Prostate gland (tissue), 2 donors: ENCODE results near the gene LGR6. TPM values are rescaled to one million over a fixed set of nuclear protein-coding genes. Genes with fewer than 3 reads are reported as not detected.

Experiments
- DNase-seq: peaks from one replicate; pipeline ENCODE4 v3.0.0-alpha.2; 2019; ENCODE audit warnings: low spot score
- H3K27ac ChIP-seq, 2 donors: fragments of 200-600 bp; sonication (generic); 2 replicates each; pipeline ENCODE4 v1.5.1; 2017 to 2019
- H3K27me3 ChIP-seq: fragments of 200-600 bp; sonication (generic); replicated peaks from 2 replicates; pipeline ENCODE4 v1.5.1; 2019; ENCODE audit not compliant: insufficient read depth
- H3K36me3 ChIP-seq, 2 donors: fragments of 200-600 bp; sonication (generic); 1 replicate in 1 of 2; 2 replicates in 1 of 2; pipeline versions ENCODE4 v1.5.1 to v1.8.1; 2017 to 2019
- H3K4me1 ChIP-seq: fragments of 200-600 bp; sonication (generic); replicated peaks from 2 replicates; pipeline ENCODE4 v1.5.1; 2019
- H3K4me3 ChIP-seq, 2 donors: fragments of 200-600 bp; sonication (generic); 2 replicates each; pipeline ENCODE4 v1.5.1; 2017 to 2019
- H3K9me3 ChIP-seq: fragments of 200-600 bp; sonication (generic); 2 replicates; pipeline ENCODE4 v1.5.1; 2017
- CTCF ChIP-seq, 4 experiments: fragments of 200-600 bp in 2 of 4; fragments of 450-650 bp in 2 of 4; sonication (generic) in 2 of 4; IDR thresholded peaks; 1 replicate in 3 of 4; 2 replicates in 1 of 4; pipeline ENCODE4 v1.5.1; 2016 to 2019; ENCODE audit warnings: antibody characterized with exemption in 4 of 4, mild to moderate bottlenecking in 2 of 4, moderate library complexity in 2 of 4
- POLR2A ChIP-seq: fragments of 450-650 bp; IDR thresholded peaks from one replicate; pipeline ENCODE4 v1.6.1; 2016; ENCODE audit warnings: antibody characterized with exemption, mild to moderate bottlenecking
- POLR2AphosphoS5 ChIP-seq: sonication (generic); formaldehyde crosslinking; IDR thresholded peaks from one replicate; pipeline ENCODE4 v1.6.1; 2017; ENCODE audit warnings: antibody characterized with exemption
- WGBS: methylation state at CpG from one replicate; pipeline ENCODE4 v1.1.5; 2018; 5-methylcytosine and 5-hydroxymethylcytosine counted together
- intact Hi-C: fragments of 100-400 bp; cut with DNase I; formaldehyde crosslinking; loops from one replicate; pipeline ENCODE4 v1.14.2; 2022
- total RNA-seq, 2 donors: library from RNA; depleted of rRNA; stranded (reverse); fragments of >200 nt; gene quantifications; one replicate each; pipeline ENCODE4 v1.1.0, GENCODE V29; 2016

The LGR6 gene
- total RNA-seq, 2 donors from 2014 or later = 8.0 to 25.6 TPM

GRCh38 chr1:202263628-202264027 is 70.0 kb downstream of the LGR6 start:
- intact Hi-C loops = no loop called here
- no peaks in the 10 kb centered on the region for H3K4me1 ChIP-seq
- WGBS = 67% methylated on average over 2 of the region's 2 CpGs
- DNase-seq = no peak
- no peaks in the 10 kb centered on the region for H3K27me3 ChIP-seq
- no peaks in the 10 kb centered on the region for H3K36me3 ChIP-seq
- TF ChIP-seq POLR2A (no peak), CTCF (IDR thresholded peaks at IDR 0.05) (no peak), POLR2AphosphoS5 (no peak)
- no peak overlapping the region for H3K27ac ChIP-seq
- H3K9me3 ChIP-seq = no peaks in the 10 kb centered on the region
- H3K4me3 ChIP-seq = no peak overlapping the region

DNA sequence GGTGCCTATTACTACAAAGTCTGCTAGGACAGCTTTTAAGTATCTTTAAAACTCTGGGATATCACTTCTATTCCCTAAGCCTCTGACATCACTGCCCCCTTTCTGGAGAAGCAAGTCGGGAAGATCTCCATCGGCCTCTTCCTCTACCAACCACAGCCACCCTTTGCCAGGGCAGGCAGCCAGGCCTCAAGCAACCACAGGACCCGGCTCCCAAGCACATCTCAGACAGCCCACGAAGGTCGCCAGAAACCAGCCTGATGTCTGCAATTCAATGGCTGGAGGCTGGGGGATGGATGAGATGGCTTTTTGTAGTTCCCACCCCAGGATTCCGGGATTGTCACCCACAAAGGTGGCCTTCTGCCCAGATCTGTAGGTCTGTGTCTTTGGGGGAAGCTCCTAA is 70.7 kb downstream of the LGR6 start:
- Histone ChIP-seq H3K27ac (no peak overlapping the region), H3K36me3 (no peaks in the 10 kb centered on the region), H3K27me3 (no peaks in the 10 kb centered on the region), H3K4me1 (no peaks in the 10 kb centered on the region), H3K4me3 (no peak overlapping the region), H3K9me3 (no peaks in the 10 kb centered on the region)
- TF ChIP-seq CTCF (IDR thresholded peaks at IDR 0.05) (no peak), POLR2A (no peak), POLR2AphosphoS5 (no peak)
- DNase-seq = no peak
- 53% methylated on average over 6 of the region's 6 CpGs for WGBS
- intact Hi-C loops = no loop called here

DNA sequence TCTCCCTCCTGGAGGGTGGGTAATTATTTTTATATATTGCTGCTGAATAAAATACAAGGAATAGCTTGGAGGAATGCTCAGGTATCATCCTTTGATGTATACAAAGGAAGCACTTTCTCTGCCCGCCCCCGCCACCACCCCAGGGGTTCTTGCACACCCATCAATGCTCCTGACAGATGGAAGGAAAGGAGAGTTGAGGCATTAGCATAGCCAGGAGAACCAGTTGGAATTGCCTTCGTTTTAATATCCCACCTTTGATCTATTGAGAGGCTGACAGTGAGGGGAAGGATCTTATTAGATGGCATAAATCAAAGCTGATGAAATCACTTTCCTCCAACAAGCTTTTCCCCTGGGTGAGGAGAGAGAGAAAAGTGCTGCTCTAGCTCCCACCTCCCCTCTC is 71.1 kb downstream of the LGR6 start:
- Histone ChIP-seq H3K27me3 (no peaks in the 10 kb centered on the region), H3K4me3 (no peak overlapping the region), H3K4me1 (no peaks in the 10 kb centered on the region), H3K27ac (no peak overlapping the region), H3K36me3 (no peaks in the 10 kb centered on the region), H3K9me3 (no peaks in the 10 kb centered on the region)
- no peak for DNase-seq
- WGBS = 63% methylated on average over 3 of the region's 3 CpGs
- TF ChIP-seq POLR2AphosphoS5 (no peak), POLR2A (no peak), CTCF (IDR thresholded peaks at IDR 0.05) (no peak)
- intact Hi-C loops = no loop called here

DNA sequence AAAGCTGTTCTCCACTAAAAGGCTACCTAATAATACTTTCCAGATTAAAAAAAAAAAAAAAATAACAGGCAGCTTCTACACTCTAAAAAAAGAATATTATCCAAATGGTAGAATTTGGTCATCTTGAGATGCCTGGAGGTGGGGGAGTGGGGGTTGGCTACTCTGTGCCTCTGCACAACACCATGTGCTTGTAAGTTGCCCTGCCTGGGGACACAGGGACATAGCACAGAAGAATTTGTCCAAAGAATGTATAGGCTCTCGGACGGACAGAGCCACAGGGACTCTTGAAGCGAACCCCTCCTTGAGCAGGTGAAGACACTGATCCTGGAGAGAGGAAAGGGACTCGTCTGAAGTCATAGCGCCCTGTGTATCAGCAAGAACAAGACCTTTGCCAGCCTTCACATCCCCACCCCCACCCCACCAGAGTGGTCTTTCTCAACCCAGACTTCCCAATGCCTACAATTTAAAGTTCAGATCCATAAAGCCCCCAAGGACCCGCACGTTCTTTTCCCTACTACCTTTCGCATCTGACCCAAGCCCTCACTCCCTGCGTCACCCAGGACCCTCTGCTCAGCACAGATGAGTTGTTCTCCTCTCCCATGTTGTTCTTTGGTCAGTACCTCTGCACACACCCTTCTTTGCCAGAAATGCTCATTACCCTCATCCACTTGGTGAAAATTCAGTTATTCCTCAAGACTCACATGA is 72.6 kb downstream of the LGR6 start:
- DNase-seq = no peak
- H3K9me3 ChIP-seq = no peaks in the 10 kb centered on the region
- intact Hi-C loops = no loop called here
- no peak overlapping the region for H3K27ac ChIP-seq
- no peaks in the 10 kb centered on the region for H3K27me3 ChIP-seq
- H3K4me3 ChIP-seq = no peak overlapping the region
- 95% methylated on average over 9 of the region's 9 CpGs for WGBS
- H3K4me1 ChIP-seq = no peaks in the 10 kb centered on the region
- no peaks in the 10 kb centered on the region for H3K36me3 ChIP-seq
- TF ChIP-seq POLR2A = no peak
- no peak for TF ChIP-seq CTCF (IDR thresholded peaks at IDR 0.05)
- no peak for TF ChIP-seq POLR2AphosphoS5

GRCh38 chr1:202268032-202268431 is 74.4 kb downstream of the LGR6 start:
- TF ChIP-seq POLR2AphosphoS5 = no peak
- no peak for TF ChIP-seq POLR2A
- TF ChIP-seq CTCF (IDR thresholded peaks at IDR 0.05) = no peak
- intact Hi-C loops = no loop called here
- Histone ChIP-seq H3K4me1 (no peaks in the 10 kb centered on the region), H3K36me3 (no peaks in the 10 kb centered on the region), H3K4me3 (no peak overlapping the region), H3K9me3 (no peaks in the 10 kb centered on the region), H3K27ac (no peak overlapping the region), H3K27me3 (no peaks in the 10 kb centered on the region)
- 64% methylated on average over 12 of the region's 13 CpGs for WGBS
- no peak for DNase-seq
